NCI-H774 (cell line): ENCODE measurements around the gene ZNF200.
"Not testable (repeated sequence)": the region's sequence is repeated elsewhere in the genome, so short reads cannot be mapped to it uniquely, and the experiment has no call there.

Experiments
- DNase-seq: peaks from one replicate; lab custom pipeline; 2025; lab: John Stamatoyannopoulos, UW

ZNF200 gene

GRCh38 chr16:3252967-3253366, 18.0 kb upstream of the ZNF200 start:
- DNase-seq, result no peak

- DNase-seq, result no peak
Observed at GRCh38 chr16:3249451-3249850, 14.5 kb upstream of the ZNF200 start.

GRCh38 chr16:3249020-3249419, 14.1 kb upstream of the ZNF200 start:
- DNase-seq, result no peak

GRCh38 chr16:3248596-3248995, 13.6 kb upstream of the ZNF200 start:
- no peak for DNase-seq

GRCh38 chr16:3246876-3247275, 11.9 kb upstream of the ZNF200 start:
- DNase-seq, result no peak

- DNase-seq, result no peak
Observed at GRCh38 chr16:3246002-3246401, 11.0 kb upstream of the ZNF200 start.

- DNase-seq, result no peak
Observed at GRCh38 chr16:3243882-3244281, 8.9 kb upstream of the ZNF200 start.

- no peak for DNase-seq
Observed at GRCh38 chr16:3242709-3243108, 7.8 kb upstream of the ZNF200 start.

- no peak for DNase-seq
Observed at GRCh38 chr16:3241761-3242160, 6.8 kb upstream of the ZNF200 start.

GRCh38 chr16:3235856-3236669, 1.1 kb upstream of the ZNF200 start:
- DNase-seq, result no peak

- DNase-seq, result no peak
Observed at GRCh38 chr16:3234543-3234856, 458 bp downstream of the ZNF200 start.

GRCh38 chr16:3223913-3224515, 10.9 kb downstream of the ZNF200 start:
- DNase-seq, result no peak

GRCh38 chr16:3220839-3221238, 14.1 kb downstream of the ZNF200 start:
- no peak for DNase-seq

GRCh38 chr16:3216263-3216640, 18.7 kb downstream of the ZNF200 start:
- no peak for DNase-seq

GRCh38 chr16:3215601-3216262, 19.2 kb downstream of the ZNF200 start:
- no peak for DNase-seq

- no peak for DNase-seq
Observed at GRCh38 chr16:3214904-3215600, 19.9 kb downstream of the ZNF200 start.

- no peak for DNase-seq
Observed at GRCh38 chr16:3212567-3212966, 22.4 kb downstream of the ZNF200 start.

- no peak for DNase-seq
Observed at GRCh38 chr16:3212006-3212405, 23.0 kb downstream of the ZNF200 start.

- DNase-seq, result no peak
Observed at GRCh38 chr16:3207086-3207953, 27.6 kb downstream of the ZNF200 start.

- not testable (repeated sequence) for DNase-seq
Observed at GRCh38 chr16:3205939-3206338, 29.0 kb downstream of the ZNF200 start.

- no peak for DNase-seq
Observed at GRCh38 chr16:3202903-3203539, 31.9 kb downstream of the ZNF200 start.
